ENCODE measurements around the gene LTB4R2. TPM values are rescaled to one million over a fixed set of nuclear protein-coding genes. Genes with fewer than 3 reads are reported as not detected.

Gene LTB4R2
- total RNA-seq, 1 experiment from 2014 or later = 12.9 TPM

- no peaks in the 10 kb centered on the region for H3K9me3 Mint-ChIP-seq
- no peak overlapping the region for H3K4me3 Mint-ChIP-seq
- H3K27ac Mint-ChIP-seq = no peak overlapping the region
- CTCF ChIA-PET = interaction anchor here (4.2 kb wide), 1 partner anchor 118 kb away, joined by 18 read pairs; no protein-coding TSS in a partner anchor
- POLR2A ChIA-PET = no interaction called here
- peaks cover 70% of the 10 kb centered on the region for H3K27me3 Mint-ChIP-seq (ENCODE audit: low read depth)
- H3K4me1 Mint-ChIP-seq = peaks cover 9% of the 10 kb centered on the region
- DNase-seq (ENCODE audit: low spot score) (no peak), ATAC-seq (no peak)
- H3K36me3 Mint-ChIP-seq = peaks cover 3% of the 10 kb centered on the region; the same call in 1 of the 2 replicates
- TF ChIP-seq ZMAT4 (CRISPR knock-in tag; IDR thresholded peaks at IDR 0.05) = no peak
These were observed 4.0 kb downstream of the LTB4R2 start for GRCh38 chr14:24313913-24314312.

- ChIA-PET POLR2A (no interaction called here), CTCF (interaction anchor here (3.2 kb wide), 1 partner anchor 18 kb away, joined by 19 read pairs; no protein-coding TSS in a partner anchor)
- Mint-ChIP-seq H3K4me1 (peaks cover 7% of the 10 kb centered on the region), H3K27me3 (ENCODE audit: low read depth) (peaks cover 77% of the 10 kb centered on the region), H3K36me3 (no peaks in the 10 kb centered on the region), H3K4me3 (no peak overlapping the region), H3K9me3 (no peaks in the 10 kb centered on the region), H3K27ac (no peak overlapping the region)
- DNase-seq (ENCODE audit: low spot score) (no peak), ATAC-seq (no peak)
- TF ChIP-seq, protein P1, sequence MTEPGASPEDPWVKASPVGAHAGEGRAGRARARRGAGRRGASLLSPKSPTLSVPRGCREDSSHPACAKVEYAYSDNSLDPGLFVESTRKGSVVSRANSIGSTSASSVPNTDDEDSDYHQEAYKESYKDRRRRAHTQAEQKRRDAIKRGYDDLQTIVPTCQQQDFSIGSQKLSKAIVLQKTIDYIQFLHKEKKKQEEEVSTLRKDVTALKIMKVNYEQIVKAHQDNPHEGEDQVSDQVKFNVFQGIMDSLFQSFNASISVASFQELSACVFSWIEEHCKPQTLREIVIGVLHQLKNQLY (CRISPR knock-in tag; IDR thresholded peaks at IDR 0.05) = no peak
- TF ChIP-seq, protein P2, sequence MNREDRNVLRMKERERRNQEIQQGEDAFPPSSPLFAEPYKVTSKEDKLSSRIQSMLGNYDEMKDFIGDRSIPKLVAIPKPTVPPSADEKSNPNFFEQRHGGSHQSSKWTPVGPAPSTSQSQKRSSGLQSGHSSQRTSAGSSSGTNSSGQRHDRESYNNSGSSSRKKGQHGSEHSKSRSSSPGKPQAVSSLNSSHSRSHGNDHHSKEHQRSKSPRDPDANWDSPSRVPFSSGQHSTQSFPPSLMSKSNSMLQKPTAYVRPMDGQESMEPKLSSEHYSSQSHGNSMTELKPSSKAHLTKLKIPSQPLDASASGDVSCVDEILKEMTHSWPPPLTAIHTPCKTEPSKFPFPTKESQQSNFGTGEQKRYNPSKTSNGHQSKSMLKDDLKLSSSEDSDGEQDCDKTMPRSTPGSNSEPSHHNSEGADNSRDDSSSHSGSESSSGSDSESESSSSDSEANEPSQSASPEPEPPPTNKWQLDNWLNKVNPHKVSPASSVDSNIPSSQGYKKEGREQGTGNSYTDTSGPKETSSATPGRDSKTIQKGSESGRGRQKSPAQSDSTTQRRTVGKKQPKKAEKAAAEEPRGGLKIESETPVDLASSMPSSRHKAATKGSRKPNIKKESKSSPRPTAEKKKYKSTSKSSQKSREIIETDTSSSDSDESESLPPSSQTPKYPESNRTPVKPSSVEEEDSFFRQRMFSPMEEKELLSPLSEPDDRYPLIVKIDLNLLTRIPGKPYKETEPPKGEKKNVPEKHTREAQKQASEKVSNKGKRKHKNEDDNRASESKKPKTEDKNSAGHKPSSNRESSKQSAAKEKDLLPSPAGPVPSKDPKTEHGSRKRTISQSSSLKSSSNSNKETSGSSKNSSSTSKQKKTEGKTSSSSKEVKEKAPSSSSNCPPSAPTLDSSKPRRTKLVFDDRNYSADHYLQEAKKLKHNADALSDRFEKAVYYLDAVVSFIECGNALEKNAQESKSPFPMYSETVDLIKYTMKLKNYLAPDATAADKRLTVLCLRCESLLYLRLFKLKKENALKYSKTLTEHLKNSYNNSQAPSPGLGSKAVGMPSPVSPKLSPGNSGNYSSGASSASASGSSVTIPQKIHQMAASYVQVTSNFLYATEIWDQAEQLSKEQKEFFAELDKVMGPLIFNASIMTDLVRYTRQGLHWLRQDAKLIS (CRISPR knock-in tag; IDR thresholded peaks at IDR 0.05; ENCODE audit: borderline replicate concordance) = no peak
These were observed 4.6 kb downstream of the LTB4R2 start for GRCh38 chr14:24314377-24315193.

DNA sequence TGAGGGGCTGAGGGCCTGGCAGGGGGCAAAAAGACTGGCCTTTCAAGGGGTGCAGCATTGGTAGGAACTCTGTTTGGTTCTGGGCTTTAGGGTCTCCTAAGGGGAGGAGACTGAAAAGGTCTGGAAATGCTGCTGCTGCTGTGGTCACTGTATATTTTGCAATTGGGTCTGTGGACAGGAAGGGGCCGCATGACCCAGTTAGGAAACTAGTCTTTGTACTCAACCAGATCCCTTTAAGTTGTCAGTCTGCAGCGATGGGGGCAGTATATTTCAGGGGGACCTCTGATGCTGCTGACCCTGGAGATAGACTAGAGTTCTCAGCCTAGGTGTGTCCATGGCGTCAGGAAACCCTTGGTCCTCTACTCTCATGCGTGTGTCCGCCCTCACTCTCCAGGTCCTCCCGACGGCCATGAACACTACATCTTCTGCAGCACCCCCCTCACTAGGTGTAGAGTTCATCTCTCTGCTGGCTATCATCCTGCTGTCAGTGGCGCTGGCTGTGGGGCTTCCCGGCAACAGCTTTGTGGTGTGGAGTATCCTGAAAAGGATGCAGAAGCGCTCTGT is 5.4 kb downstream of the LTB4R2 start:
- Mint-ChIP-seq H3K27me3 (ENCODE audit: low read depth) (peaks cover 84% of the 10 kb centered on the region), H3K4me1 (peaks cover 2% of the 10 kb centered on the region)

More for the DNA sequence above, 5.4 kb downstream of the LTB4R2 start:
- DNase-seq (ENCODE audit: low spot score) = no peak
- no peak for ATAC-seq
- no peak overlapping the region for H3K4me3 Mint-ChIP-seq
- TF ChIP-seq CREB1 (CRISPR knock-in tag; IDR thresholded peaks at IDR 0.05) = no peak
- TF ChIP-seq, protein P2 (CRISPR knock-in tag; IDR thresholded peaks at IDR 0.05; ENCODE audit: borderline replicate concordance) = no peak
- no peak for TF ChIP-seq NR1H2 (CRISPR knock-in tag; IDR thresholded peaks at IDR 0.05)
- TF ChIP-seq TEAD4 (CRISPR knock-in tag; IDR thresholded peaks at IDR 0.05) = no peak
- TF ChIP-seq TEAD1 (CRISPR knock-in tag; IDR thresholded peaks at IDR 0.05) = no peak
- no peak for TF ChIP-seq CDX4 (CRISPR knock-in tag; IDR thresholded peaks at IDR 0.05; ENCODE audit: borderline replicate concordance)
- TF ChIP-seq ATF1 (CRISPR knock-in tag; IDR thresholded peaks at IDR 0.05) = no peak
- TF ChIP-seq, protein P3, sequence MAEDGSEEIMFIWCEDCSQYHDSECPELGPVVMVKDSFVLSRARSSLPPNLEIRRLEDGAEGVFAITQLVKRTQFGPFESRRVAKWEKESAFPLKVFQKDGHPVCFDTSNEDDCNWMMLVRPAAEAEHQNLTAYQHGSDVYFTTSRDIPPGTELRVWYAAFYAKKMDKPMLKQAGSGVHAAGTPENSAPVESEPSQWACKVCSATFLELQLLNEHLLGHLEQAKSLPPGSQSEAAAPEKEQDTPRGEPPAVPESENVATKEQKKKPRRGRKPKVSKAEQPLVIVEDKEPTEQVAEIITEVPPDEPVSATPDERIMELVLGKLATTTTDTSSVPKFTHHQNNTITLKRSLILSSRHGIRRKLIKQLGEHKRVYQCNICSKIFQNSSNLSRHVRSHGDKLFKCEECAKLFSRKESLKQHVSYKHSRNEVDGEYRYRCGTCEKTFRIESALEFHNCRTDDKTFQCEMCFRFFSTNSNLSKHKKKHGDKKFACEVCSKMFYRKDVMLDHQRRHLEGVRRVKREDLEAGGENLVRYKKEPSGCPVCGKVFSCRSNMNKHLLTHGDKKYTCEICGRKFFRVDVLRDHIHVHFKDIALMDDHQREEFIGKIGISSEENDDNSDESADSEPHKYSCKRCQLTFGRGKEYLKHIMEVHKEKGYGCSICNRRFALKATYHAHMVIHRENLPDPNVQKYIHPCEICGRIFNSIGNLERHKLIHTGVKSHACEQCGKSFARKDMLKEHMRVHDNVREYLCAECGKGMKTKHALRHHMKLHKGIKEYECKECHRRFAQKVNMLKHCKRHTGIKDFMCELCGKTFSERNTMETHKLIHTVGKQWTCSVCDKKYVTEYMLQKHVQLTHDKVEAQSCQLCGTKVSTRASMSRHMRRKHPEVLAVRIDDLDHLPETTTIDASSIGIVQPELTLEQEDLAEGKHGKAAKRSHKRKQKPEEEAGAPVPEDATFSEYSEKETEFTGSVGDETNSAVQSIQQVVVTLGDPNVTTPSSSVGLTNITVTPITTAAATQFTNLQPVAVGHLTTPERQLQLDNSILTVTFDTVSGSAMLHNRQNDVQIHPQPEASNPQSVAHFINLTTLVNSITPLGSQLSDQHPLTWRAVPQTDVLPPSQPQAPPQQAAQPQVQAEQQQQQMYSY (CRISPR knock-in tag; IDR thresholded peaks at IDR 0.05) = 0 out of 2 replicates have a peak, but pooled peaks have one; percentile 4
- TF ChIP-seq, protein P4, sequence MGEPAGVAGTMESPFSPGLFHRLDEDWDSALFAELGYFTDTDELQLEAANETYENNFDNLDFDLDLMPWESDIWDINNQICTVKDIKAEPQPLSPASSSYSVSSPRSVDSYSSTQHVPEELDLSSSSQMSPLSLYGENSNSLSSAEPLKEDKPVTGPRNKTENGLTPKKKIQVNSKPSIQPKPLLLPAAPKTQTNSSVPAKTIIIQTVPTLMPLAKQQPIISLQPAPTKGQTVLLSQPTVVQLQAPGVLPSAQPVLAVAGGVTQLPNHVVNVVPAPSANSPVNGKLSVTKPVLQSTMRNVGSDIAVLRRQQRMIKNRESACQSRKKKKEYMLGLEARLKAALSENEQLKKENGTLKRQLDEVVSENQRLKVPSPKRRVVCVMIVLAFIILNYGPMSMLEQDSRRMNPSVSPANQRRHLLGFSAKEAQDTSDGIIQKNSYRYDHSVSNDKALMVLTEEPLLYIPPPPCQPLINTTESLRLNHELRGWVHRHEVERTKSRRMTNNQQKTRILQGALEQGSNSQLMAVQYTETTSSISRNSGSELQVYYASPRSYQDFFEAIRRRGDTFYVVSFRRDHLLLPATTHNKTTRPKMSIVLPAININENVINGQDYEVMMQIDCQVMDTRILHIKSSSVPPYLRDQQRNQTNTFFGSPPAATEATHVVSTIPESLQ (CRISPR knock-in tag; IDR thresholded peaks at IDR 0.05) = no peak
- H3K9me3 Mint-ChIP-seq = no peaks in the 10 kb centered on the region
- CTCF ChIA-PET = interaction anchor here (0.6 to 3.2 kb wide), 10 partner anchors 7 to 760 kb away, joined by 3 to 21 read pairs (median 6); partner anchors contain the start of genes CIDEB, DHRS1, KHNYN and NOP9
- POLR2A ChIA-PET = interaction anchor here (0.6 kb wide), 1 partner anchor 69 kb away, joined by 3 read pairs; no protein-coding TSS in a partner anchor
- no peaks in the 10 kb centered on the region for H3K36me3 Mint-ChIP-seq
- H3K27ac Mint-ChIP-seq = no peak overlapping the region

Measured in WTC11 (cell line).